T-cell (primary cell): ENCODE data around the gene ERN1. TPM values are rescaled to one million over a fixed set of nuclear protein-coding genes. Genes with fewer than 3 reads are reported as not detected.
A peak's percentile ranks its signal among the peaks of the same experiment; 100 is the strongest.

ENCODE experiments used
- ATAC-seq, 4 experiments: fragments of 200-7000 bp in 3 of 4; fragments of 150-1000 bp in 1 of 4; cut with Tn5 transposase; replicated peaks in 1 of 4; 1 replicate in 3 of 4; 2 replicates in 1 of 4; pipeline ENCODE4 v1.10.0; 2021; ENCODE audit warnings: moderate library complexity in 3 of 4, mild to moderate bottlenecking in 2 of 4, moderate number of reproducible peaks in 1 of 4
- CTCF ChIA-PET, 2 donors: fragments of 300-600 bp; sonication (Branson Sonifier 250); formaldehyde crosslinking; loops; one replicate each; lab custom pipeline; 2022; ENCODE audit warnings: antibody characterized with exemption in 2 of 2; lab: Charles Lee
- POLR2A ChIA-PET, 2 donors: fragments of 300-600 bp; sonication (Branson Sonifier 250); formaldehyde crosslinking; loops; one replicate each; lab custom pipeline; 2022; ENCODE audit warnings: antibody characterized with exemption in 2 of 2; lab: Charles Lee
- DNase-seq, 35 experiments: peaks; one replicate each; pipeline versions ENCODE4 v3.0.0 to v3.0.0-alpha.2; 2013 to 2023
- H3K27ac ChIP-seq: one replicate; pipeline ENCODE4 v1.5.1; 2013; ENCODE audit warnings: low read length
- H3K27me3 ChIP-seq, 2 experiments: replicated peaks in 1 of 2; 1 replicate in 1 of 2; 2 replicates in 1 of 2; pipeline versions ENCODE4 v1.6.1 to v1.7.0; 2013; ENCODE audit warnings: low read length in 1 of 2, mixed read lengths in 1 of 2; ENCODE audit not compliant: control insufficient read depth in 2 of 2, insufficient read depth in 2 of 2; ENCODE audit errors: extremely low read depth in 1 of 2
- H3K36me3 ChIP-seq, 2 donors: 1 replicate in 1 of 2; 2 replicates in 1 of 2; pipeline versions ENCODE4 v1.6.1 to v1.7.0; 2013; ENCODE audit warnings: low read length in 1 of 2; ENCODE audit not compliant: control insufficient read depth in 2 of 2, insufficient read depth in 1 of 2; ENCODE audit errors: extremely low read depth in 1 of 2
- H3K4me1 ChIP-seq, 2 experiments: 1 replicate in 1 of 2; 2 replicates in 1 of 2; pipeline versions ENCODE4 v1.6.1 to v1.7.0; 2013; ENCODE audit warnings: low read length in 2 of 2, mixed read lengths in 1 of 2; ENCODE audit not compliant: insufficient read depth in 2 of 2, control insufficient read depth in 1 of 2; ENCODE audit errors: extremely low read depth in 1 of 2
- H3K4me3 ChIP-seq, 2 donors: 1 replicate in 1 of 2; 2 replicates in 1 of 2; pipeline versions ENCODE4 v1.5.1 to v1.7.0; 2013; ENCODE audit warnings: mild to moderate bottlenecking in 2 of 2, low read length in 1 of 2, moderate library complexity in 1 of 2; ENCODE audit not compliant: control insufficient read depth in 1 of 2; ENCODE audit errors: extremely low read depth in 1 of 2
- H3K9me3 ChIP-seq: 2 replicates; pipeline ENCODE4 v1.7.0; 2013
- H3K27ac Mint-ChIP-seq, 2 donors: one replicate each; pipeline ENCODE4 v1.8.0; 2020 to 2021; ENCODE audit warnings: mild to moderate bottlenecking in 2 of 2, mixed read lengths in 2 of 2
- H3K27me3 Mint-ChIP-seq, 2 donors: one replicate each; pipeline ENCODE4 v1.8.0; 2021 to 2022; ENCODE audit warnings: mixed read lengths in 2 of 2
- H3K36me3 Mint-ChIP-seq: one replicate; pipeline ENCODE4 v1.8.0; 2021; ENCODE audit warnings: mixed read lengths
- H3K4me1 Mint-ChIP-seq, 3 donors: one replicate each; pipeline ENCODE4 v1.8.0; 2020 to 2022; ENCODE audit warnings: mixed read lengths in 3 of 3, mild to moderate bottlenecking in 1 of 3
- H3K4me3 Mint-ChIP-seq, 3 donors: one replicate each; pipeline ENCODE4 v1.8.0; 2020 to 2022; ENCODE audit warnings: mild to moderate bottlenecking in 3 of 3, mixed read lengths in 3 of 3, moderate library complexity in 3 of 3
- H3K9me3 Mint-ChIP-seq, 3 donors: one replicate each; pipeline ENCODE4 v1.8.0; 2020 to 2022; ENCODE audit warnings: mixed read lengths in 3 of 3
- WGBS: methylation state at CpG from one replicate; pipeline ENCODE4 v1.1.5; 2013; ENCODE audit warnings: missing lambda C conversion rate; ENCODE audit not compliant: insufficient coverage; 5-methylcytosine and 5-hydroxymethylcytosine counted together
- total RNA-seq, 35 experiments: library from RNA in 6 of 35; stranded (reverse) in 6 of 35; fragments of 120-200 nt in 1 of 35; gene quantifications; one replicate each; pipeline versions ENCODE4 v1.2.1 to v1.2.4 and lab custom pipeline; 2013 to 2026

ERN1 gene
- total RNA-seq, 5 donors from 2014 or later (not counting 1 experiment from before 2014, with no cell fraction given): 71.2 to 146 (median 112) TPM

GRCh38 chr17:63991611-63992010 lies 138.3 kb downstream of the ERN1 start:
- ChIA-PET CTCF (no interaction called here), POLR2A (interaction anchor here in 1 of 2 donors (0.6 kb wide), 1 partner anchor 115 kb away, joined by 3 read pairs; no protein-coding TSS in a partner anchor)
- no peaks in the 10 kb centered on the region for H3K36me3 ChIP-seq
- no peaks in the 10 kb centered on the region for H3K9me3 ChIP-seq
- Mint-ChIP-seq H3K4me3 (peak overlapping the region in 1 of 3 donors; percentile 79), H3K27me3 (no peaks in the 10 kb centered on the region), H3K27ac (peak overlapping the region; percentile 20 to 66), H3K9me3 (no peaks in the 10 kb centered on the region), H3K36me3 (no peaks in the 10 kb centered on the region), H3K4me1 (peaks cover 32 to 51% (median 41%) of the 10 kb centered on the region in 3 donors)
- ATAC-seq (no peak), DNase-seq (no peak)
- peaks cover 2 to 49% of the 10 kb centered on the region in 2 experiments for H3K4me1 ChIP-seq
- peaks cover 0 to 7% of the 10 kb centered on the region in 2 experiments for H3K27me3 ChIP-seq
- 88% methylated on average over 11 of the region's 11 CpGs for WGBS
- no peak overlapping the region for H3K4me3 ChIP-seq
- no peak overlapping the region for H3K27ac ChIP-seq

GRCh38 chr17:63989622-63990345 lies 140.2 kb downstream of the ERN1 start:
- CTCF ChIA-PET: interaction anchor here (1.0 to 2.0 kb wide), 6 partner anchors 30 to 144 kb away, joined by 3 to 10 read pairs (median 8); partner anchors contain the start of genes GH1 (in 1 of the 2) and ICAM2 (in 1 of the 2)
- ATAC-seq (no peak), DNase-seq (no peak)
- WGBS: 89% methylated on average over 20 of the region's 21 CpGs
- Mint-ChIP-seq H3K9me3 (no peaks in the 10 kb centered on the region), H3K36me3 (no peaks in the 10 kb centered on the region), H3K27ac (no peak overlapping the region), H3K4me3 (peak overlapping the region in 2 of 3 donors; percentile 10 to 79), H3K27me3 (no peaks in the 10 kb centered on the region), H3K4me1 (peaks cover 45 to 61% (median 53%) of the 10 kb centered on the region in 3 donors)
- H3K27ac ChIP-seq: no peak overlapping the region
- H3K4me3 ChIP-seq: no peak overlapping the region
- no peaks in the 10 kb centered on the region for H3K9me3 ChIP-seq
- POLR2A ChIA-PET: no interaction called here
- H3K27me3 ChIP-seq: peaks cover 0 to 7% of the 10 kb centered on the region in 2 experiments
- H3K36me3 ChIP-seq: no peaks in the 10 kb centered on the region
- peaks cover 2 to 62% of the 10 kb centered on the region in 2 experiments for H3K4me1 ChIP-seq

Other genes starting within 250 kb of the ERN1 start
- not detected for gene GH2, start 248.2 kb downstream of the ERN1 start, total RNA-seq
- gene CSH1, start 233.6 kb downstream of the ERN1 start, total RNA-seq: not detected
- gene CSHL1, start 218.9 kb downstream of the ERN1 start, total RNA-seq: not detected
- gene GH1, start 211.3 kb downstream of the ERN1 start, total RNA-seq: not detected
- gene CD79B, start 197.8 kb downstream of the ERN1 start, total RNA-seq: 10 to 100 TPM; 13.4 to 53.1 (median 27.7) TPM
- gene SCN4A, start 157.2 kb downstream of the ERN1 start, total RNA-seq: under 1 TPM in 3 of 5 donors, not detected in 2; 0.13 to 0.18 (median 0.13) TPM
- gene PRR29, start 131.8 kb downstream of the ERN1 start, total RNA-seq: 1 to 10 TPM in 3 of 5 donors, under 1 TPM in 2; 0.50 to 1.9 (median 1.1) TPM
- 100 to 1,000 TPM in 3 of 5 donors, 10 to 100 TPM in 2; 69.6 to 132 (median 116) TPM for gene ICAM2, start 109.5 kb downstream of the ERN1 start, total RNA-seq
- gene TEX2, start 133.1 kb upstream of the ERN1 start, total RNA-seq: 10 to 100 TPM; 12.5 to 16.4 (median 14.8) TPM